CD4-positive, alpha-beta T cell treated with Interferon gamma for 1 hour (primary cell): ENCODE measurements around the gene ENAH.

Source experiments
- DNase-seq: peaks from one replicate; pipeline ENCODE4 v3.0.0-alpha.2; 2020

ENAH gene

GRCh38 chr1:225554216-225554812 lies 98.6 kb downstream of the ENAH start:
- no peak for DNase-seq

DNA sequence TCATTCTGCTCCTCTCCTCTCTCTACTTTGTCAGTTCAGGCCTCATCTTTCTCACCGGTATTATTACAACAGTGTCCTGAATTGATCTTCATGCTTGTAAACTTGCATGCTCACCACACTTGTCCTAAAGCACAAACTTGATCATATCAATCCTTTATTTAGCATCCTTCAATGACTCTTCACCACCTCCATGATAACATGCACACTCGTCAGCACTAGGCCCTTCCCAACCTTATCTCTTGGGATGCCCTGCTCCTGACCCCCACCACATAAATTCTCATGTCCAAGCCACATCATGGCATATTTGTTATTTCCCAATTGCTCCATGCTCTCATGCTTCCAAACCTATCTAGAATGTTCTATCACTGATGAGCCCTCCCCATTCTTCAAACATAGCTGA lies 103.1 kb downstream of the ENAH start:
- DNase-seq, result no peak

- DNase-seq, result no peak
Measured at GRCh38 chr1:225548140-225548857, 104.6 kb downstream of the ENAH start.

DNA sequence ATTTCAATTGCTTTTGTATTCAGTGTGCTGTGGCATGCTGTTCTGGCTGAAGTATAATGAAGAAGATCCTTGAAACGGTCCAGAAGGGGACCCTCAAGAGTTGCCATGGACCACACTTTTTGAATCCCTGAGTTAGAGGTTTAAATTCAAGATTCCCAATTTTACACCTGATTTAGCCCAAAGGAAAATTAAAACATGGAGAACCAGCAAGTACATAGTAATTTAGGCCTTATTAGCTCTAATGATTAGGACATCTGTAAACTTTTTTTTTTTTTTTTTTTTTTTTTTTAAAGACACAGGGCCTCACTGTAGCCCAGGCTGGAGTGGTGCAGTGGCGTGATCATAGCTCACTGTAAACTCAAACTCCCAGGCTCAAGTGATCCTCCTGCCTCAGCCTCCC lies 107.3 kb downstream of the ENAH start:
- DNase-seq, result no peak

DNA sequence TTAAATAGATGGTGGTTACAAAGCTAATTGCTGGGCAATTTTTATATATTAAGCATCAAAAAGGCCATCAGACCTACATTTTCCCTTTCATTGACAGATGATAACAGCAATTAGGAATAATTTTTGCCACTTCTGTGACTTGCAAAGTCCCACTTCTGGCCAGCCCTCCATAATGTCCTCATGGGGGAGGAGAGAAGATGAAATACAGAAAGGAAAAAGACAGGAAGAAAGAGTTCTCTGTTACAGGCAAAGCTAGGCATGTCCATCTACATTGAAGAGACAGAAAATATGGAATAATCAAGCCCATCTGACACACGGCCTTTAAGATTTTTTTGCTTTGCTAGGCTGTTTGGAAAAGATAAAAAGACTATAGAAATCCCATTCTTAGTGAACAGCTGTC lies 108.0 kb downstream of the ENAH start:
- DNase-seq, result no peak

- DNase-seq, result no peak
Measured at GRCh38 chr1:225544263-225544662, 108.7 kb downstream of the ENAH start.

GRCh38 chr1:225543350-225543749 lies 109.6 kb downstream of the ENAH start:
- DNase-seq, result no peak

- no peak for DNase-seq
Measured at GRCh38 chr1:225541383-225541782, 111.5 kb downstream of the ENAH start.

DNA sequence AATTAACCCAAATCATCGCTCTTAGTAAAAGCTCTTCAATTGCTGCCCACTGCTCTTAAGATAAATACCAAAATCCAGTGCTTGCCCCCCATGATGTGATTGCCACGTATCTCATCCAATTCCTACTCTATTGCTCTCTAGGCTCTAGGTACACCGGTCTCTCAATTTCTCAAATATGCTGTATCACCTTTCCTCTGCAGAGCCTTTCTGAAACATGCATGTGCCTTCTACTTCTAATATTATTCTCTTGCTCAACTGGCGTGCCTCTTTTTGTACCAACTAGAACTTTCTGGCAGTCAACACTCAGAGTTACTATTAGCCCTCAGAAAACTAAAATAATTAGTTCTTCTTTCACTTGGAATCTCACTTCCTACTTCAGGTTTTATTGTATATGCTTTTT lies 113.3 kb downstream of the ENAH start:
- no peak for DNase-seq

DNA sequence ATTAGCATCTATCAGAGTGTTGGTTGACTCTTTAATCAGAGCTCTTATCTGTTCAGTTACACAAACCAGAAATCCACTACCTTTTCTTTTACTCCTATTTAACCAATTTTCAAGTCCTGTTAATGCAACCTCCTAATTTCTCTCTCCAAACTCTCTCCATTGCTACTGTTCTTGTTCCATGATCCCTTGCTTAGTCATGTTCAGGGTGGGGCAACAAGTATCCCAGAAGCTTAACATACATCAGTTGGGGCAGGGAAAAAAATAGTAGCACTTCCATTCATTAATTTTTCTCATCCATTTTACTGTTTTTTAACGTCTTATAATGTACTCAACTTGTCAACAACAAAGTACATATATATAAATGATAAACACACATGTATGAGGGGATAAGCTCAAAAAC lies 113.9 kb downstream of the ENAH start:
- no peak for DNase-seq

- no peak for DNase-seq
Measured at GRCh38 chr1:225537554-225538251, 115.2 kb downstream of the ENAH start.

- no peak for DNase-seq
Measured at GRCh38 chr1:225535280-225535679, 117.6 kb downstream of the ENAH start.

GRCh38 chr1:225534772-225535171 lies 118.2 kb downstream of the ENAH start:
- no peak for DNase-seq

GRCh38 chr1:225534135-225534534 lies 118.8 kb downstream of the ENAH start:
- no peak for DNase-seq

GRCh38 chr1:225533238-225533637 lies 119.7 kb downstream of the ENAH start:
- no peak for DNase-seq

GRCh38 chr1:225532240-225532944 lies 120.5 kb downstream of the ENAH start:
- DNase-seq, result no peak

- DNase-seq, result no peak
Measured at GRCh38 chr1:225529726-225530125, 123.2 kb downstream of the ENAH start.

GRCh38 chr1:225527575-225527974 lies 125.3 kb downstream of the ENAH start:
- no peak for DNase-seq

- no peak for DNase-seq
Measured at GRCh38 chr1:225526878-225527277, 126.0 kb downstream of the ENAH start.

DNA sequence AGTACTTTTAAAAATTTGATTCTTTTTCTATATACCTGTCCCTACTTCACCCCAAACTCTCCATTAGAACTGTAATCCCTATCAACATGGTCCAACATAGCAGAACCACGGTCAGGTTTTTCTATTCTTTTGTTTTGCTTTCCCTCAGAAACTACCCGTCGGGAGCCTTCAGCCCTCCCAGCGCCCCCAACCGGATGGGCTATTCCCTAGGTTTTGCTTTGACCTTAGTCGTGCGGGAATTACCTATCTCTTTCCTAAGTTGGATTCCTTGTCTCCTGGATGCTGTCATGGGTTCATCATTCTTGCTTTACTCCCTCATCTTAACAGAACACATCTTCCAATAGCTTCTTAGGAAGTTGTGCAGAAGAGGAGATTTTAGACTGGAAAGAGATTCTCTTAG lies 127.5 kb downstream of the ENAH start:
- no peak for DNase-seq

- no peak for DNase-seq
Measured at GRCh38 chr1:225524570-225524969, 128.4 kb downstream of the ENAH start.

GRCh38 chr1:225523263-225523950 lies 129.5 kb downstream of the ENAH start:
- DNase-seq, result no peak
